ENCODE results near the gene TGM6. TPM values are rescaled to one million over a fixed set of nuclear protein-coding genes. Genes with fewer than 3 reads are reported as not detected.

The TGM6 gene
- polyA plus RNA-seq, 4 donors, result not detected

DNA sequence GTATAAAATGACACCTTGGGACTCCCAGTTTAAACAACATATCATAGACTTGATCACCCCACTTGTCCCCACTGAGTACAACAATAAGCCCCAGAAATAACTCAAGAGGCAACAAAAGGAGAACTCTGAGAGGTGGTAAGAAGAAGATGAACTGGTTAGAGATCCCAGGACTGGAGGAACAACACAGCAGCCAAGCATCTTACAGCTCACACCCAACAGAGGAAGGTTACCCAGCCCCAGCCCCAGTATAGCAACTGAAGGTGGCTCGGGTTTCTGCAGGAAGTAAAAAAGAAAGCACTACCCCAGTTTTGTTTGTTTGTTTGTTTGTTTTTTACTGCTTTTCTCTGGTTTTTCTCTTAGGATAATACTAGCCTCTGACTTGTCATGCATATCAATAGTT is 17.1 kb upstream of the TGM6 start:
- DNase-seq (ENCODE audit: low read depth in 4 of 4, low spot score in 3 of 4), result no peak

DNA sequence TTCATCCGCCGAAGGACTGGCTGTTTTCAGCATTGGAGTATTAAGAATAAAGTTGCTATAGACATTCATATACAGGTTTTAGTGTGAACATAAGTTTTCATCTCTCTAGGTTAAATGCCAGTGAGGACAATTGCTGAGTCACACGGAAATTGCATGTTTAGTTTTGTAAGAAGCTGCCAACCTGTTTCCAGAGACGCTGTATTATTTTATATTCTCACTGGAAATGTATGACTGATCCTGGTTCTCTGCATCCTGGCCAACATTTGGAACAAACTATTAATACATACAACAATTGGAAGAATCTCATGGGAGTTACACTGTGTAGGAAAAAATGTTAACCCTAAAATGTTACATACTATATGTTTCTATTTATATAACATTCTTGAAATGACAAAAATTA is 16.7 kb upstream of the TGM6 start:
- no peak for DNase-seq (ENCODE audit: low read depth in 4 of 4, low spot score in 3 of 4)

DNA sequence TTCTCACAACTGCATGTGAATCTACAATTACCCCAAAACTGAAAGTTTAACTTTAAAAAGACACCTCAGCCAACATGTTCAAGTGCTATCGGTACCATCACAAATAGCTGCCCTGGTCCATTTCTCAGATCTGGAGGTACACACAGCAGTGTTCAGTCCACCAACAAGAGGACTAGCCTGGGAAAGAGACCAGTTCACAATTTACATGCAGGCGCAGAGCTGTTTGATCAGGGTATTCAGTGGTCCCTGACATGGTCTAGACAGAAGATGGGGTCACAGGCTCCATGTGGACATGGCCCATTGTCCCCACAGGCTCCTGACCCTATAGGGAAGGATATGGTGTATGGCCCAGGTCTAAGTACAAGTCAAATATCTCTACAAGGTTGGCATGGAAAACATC is 15.6 kb upstream of the TGM6 start:
- DNase-seq (ENCODE audit: low read depth in 4 of 4, low spot score in 3 of 4), result no peak

DNA sequence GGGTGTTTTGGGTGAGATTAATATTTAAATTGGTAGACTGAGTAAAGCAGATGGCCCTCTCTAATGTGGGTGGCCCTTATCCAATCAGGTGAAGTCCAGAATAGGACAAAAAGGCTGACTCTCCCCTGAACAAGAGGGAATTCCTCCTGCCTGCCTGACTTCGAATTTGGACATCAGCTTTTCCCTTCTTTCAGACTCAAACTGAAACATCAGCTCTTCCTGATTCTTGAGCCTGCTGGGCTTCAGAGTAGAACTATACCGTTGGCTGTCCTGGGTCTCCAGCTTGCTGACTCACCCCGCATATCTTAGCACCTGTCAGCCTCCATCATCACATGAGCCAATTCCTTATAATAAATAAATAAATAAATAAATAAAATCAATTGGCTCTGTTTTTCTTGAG is 15.0 kb upstream of the TGM6 start:
- no peak for DNase-seq (ENCODE audit: low read depth in 4 of 4, low spot score in 3 of 4)

DNA sequence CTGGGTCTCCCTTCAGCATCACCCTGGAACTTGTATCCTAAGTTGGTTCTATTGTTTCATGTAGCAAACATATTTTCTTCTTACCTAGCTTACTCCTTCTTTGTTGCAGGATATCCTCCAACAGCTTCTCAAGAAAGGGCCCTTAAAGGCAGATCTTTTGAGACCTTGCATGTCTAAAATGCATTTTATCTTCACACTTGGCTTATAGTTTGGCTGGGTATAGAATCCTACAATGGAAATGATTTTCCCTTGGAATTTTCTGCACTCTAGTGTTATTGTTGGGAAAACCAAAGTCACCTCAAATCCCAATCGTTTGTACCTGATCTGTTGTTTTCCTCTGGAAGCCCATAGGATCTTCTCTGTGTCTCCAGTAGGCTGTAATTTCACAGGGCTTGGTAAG is 12.1 kb upstream of the TGM6 start:
- DNase-seq (ENCODE audit: low read depth in 4 of 4, low spot score in 3 of 4), result no peak

DNA sequence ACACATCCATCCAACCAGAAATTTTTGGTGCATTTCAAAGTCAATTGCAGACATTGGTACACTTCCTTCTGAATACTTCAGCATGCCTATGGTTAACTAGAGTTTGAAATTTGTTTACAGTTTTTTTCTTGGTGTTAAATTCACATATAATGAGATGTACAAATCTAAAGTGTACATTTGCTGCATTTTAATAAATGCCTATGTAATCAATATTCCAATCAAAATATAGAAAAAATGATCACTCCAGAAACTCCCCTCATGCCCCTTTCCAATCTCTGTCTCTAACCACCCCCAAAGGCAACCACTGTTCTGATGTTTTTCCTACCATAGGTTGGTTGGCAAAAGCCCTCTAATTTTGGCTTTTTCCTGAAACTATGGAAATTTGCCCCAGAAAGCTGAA is 7.6 kb upstream of the TGM6 start:
- DNase-seq (ENCODE audit: low read depth in 4 of 4, low spot score in 3 of 4), result no peak

DNA sequence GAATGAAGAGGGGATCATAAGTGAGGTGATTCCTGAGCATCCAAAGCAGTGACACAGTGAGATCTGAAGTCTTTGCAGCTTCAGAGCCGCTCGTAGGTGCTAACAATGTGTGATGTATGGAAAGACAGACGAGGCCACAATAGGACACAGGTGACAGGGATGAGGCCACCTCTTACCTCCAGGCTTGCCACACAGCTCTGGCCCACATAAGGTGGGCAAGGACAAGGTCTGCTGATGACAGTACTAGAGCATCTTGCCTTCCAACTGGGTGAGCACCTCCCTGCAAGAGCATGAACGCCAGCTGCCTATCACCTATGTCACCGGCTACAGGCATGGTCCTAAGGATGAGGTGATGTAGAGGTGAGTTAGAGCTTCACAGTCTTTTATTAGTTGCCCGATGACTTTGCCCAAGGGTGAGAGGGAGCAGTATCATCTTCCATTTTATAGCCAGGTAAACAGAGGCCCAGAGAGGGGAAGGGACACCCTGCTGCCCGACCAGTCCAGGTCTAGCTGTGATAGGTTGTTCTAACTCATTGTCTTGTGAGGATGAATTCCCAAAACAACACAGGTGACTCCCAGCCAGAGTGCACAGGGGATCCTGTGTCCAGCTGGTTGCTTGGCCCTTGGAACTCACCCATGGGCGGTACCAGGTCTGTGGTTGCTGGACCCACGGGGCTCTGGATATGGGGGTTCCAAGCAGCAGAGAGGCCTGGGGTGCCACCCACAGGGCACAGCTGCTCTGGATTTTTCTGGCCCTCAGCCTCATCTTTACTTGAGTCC is 6.2 kb upstream of the TGM6 start:
- DNase-seq (ENCODE audit: low read depth in 4 of 4, low spot score in 3 of 4), result no peak

DNA sequence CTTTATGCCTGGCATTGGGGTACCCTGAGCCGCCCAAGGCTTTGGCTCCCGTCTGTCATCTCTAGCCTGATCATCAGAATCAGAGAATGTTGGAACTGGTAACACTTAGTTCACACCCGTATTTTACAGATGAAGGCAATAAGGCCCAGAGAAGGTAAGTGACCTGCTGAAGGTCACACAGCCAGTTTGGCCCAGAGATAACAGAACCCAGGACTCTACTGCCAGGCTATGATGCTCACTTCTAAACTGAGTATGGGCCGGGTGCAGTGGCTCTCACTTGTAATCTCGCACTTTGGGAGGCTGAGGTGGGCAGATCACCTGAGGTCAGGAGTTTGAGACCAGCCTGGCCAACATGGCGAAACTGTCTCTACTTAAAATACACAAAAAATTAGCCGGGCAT is 1.8 kb upstream of the TGM6 start:
- DNase-seq (ENCODE audit: low read depth in 4 of 4, low spot score in 3 of 4), result no peak

DNA sequence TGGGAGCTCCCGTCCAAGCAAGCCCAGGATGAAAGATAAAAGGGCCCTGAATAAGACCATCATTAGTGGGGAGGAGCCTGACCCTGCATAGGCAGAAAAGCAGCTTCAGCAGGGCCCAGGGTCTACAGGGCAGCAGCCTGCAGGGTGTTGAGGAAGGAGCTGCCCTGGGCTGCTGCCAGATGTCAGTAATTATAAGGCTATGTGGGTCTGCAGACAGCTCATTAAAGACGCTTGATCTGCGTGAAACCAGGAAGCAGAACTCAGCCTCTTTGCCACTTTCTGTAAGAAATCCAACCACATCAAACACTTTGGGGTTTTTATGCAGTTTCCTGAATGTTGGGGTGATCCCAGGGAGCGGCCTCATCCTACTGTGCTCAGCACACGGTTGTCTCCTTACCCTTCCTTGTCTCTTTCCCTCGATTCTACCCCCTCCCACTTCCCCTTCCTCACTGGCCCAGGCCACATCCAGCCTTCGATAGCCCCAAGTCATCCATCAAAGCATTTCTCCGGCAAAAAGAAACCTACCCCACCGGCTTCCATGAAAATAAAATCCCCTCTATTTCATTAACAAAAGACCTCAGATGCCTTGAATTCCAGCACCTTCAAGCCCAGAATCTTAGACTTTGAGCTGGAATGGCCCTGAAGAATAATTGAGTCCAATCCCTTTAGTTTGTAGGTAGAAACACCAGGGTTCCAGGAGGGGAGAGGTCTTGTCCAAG is 1.0 kb upstream of the TGM6 start:
- no peak for DNase-seq (ENCODE audit: low read depth in 4 of 4, low spot score in 3 of 4)

DNA sequence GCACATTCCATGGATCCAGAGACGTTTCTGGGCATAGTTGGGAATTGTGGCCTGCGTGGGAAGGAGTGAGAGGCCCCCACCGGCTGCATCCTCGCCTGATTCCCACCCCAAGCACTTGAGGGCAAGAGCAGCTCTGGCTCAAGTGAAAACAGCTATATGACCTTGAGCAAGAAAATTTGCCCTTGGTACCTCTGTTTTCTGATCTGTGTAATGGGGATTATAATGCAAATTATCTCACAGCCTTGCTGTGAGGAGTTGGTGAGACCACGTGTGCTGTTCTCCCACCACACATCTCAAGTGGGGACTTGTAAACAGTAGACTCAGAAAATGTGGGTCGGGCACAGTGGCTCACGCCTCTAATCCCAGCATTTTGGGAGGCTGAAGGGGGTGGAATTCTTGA is 602 bp downstream of the TGM6 start:
- no peak for DNase-seq (ENCODE audit: low read depth in 4 of 4, low spot score in 3 of 4)

DNA sequence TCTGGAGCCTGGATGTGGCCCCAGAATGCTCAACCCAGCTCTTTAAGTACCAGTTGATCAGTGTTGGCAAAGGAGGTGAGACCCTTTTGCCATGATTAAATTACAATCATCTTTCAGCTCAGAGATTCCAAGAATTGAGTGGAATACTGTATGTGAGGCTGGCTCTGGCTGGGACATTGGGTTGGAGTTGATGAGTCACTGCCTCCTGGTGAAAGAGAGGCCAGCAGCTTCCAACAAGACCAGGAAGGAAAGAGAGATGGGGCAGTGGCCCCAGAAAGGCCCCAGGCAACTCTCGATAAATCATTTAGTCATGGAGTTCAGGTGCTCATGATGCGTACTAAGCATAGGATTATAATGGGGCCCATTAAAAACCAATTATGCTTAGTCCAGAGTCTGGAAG is 2.1 kb downstream of the TGM6 start:
- no peak for DNase-seq (ENCODE audit: low read depth in 4 of 4, low spot score in 3 of 4)

DNA sequence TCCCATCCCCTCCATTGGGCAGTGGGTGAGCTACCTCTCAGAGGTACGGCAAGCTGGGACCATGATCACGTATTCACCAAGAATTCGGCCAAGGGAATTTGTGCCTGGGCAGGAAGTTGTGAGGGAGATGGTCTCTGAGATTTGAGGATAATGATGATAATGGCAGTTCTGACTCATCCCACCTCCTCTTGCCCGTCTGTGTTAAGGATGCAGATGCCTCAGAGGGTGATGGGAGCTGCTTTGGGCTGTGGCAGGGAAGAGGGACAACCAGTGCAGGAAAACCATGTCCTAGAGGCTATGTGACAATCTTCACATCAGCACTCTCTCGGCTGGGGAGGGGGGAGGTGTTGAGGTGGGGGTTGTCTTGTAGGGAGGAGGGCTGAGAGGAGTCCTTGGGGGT is 4.3 kb downstream of the TGM6 start:
- DNase-seq (ENCODE audit: low read depth in 4 of 4, low spot score in 3 of 4), result no peak

DNA sequence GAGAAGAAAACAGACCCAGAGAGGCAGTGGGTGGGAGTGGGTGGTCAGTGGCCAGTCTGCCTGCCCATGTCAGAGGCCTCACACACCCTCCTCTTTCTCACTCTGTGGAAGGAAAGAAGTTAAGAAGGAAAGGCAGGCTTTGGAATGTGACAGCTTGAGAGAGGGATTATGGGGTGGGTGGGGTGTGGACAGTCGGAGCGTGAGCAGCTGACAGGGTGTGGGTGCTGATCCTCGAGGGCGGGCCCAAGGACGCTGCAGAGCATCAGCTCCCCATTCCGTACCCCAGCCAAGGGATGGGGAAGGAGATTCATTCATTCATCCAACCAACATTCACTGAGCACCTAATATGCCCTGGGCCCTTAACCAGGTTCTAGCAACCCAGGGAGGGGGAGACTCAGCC is 4.8 kb downstream of the TGM6 start:
- DNase-seq (ENCODE audit: low read depth in 4 of 4, low spot score in 3 of 4), result no peak

DNA sequence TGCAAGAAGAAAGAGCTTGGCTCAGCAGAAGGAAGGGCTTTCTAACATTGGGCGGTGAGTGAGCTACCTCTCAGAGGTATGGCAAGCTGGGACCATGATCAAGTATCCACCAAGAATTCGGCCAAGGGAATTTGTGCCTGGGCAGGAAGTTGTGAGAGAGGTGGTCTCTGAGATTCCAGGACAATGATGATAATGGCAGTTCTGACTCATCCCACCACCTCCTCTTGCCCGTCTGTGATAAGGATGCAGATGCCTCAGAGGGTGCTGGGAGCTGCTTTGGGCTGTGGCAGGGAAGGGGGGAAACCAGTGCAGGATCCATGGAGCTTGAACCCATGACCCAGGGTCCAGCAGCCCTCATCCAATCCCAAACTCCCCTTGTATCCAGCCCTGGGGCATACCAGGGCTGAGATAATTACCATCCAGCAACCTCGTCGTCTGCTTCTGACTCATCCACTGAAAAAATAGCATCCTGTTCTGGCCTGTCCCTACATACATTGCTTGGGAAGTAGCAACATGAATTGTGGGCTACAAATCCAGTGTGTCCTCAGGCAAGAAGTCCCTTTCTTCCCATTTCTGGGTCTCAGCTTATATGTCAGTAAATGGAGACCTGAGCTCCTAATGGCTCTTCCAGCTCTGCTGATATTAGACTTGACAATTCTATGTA is 5.9 kb downstream of the TGM6 start:
- no peak for DNase-seq (ENCODE audit: low read depth in 4 of 4, low spot score in 3 of 4)

DNA sequence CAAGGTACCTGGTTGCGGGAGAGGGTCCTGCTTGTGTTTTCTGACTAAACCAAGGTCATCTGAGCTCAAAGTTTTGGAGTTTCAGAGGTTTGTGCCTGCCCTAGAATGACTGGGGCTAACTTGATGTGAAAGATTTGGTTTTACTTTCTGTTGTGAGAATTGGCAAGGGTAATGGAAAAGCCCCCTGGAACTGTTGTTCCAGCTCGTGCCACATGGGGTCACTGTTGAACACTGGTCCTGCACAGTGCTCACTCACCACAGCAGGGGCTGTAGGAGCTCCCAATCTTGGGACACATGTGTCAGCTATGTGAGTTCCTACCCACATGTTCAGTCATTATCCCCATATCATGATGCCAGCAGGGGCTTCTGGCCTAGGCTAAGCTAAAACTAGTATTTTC is 6.5 kb downstream of the TGM6 start:
- DNase-seq (ENCODE audit: low read depth in 4 of 4, low spot score in 3 of 4), result no peak

DNA sequence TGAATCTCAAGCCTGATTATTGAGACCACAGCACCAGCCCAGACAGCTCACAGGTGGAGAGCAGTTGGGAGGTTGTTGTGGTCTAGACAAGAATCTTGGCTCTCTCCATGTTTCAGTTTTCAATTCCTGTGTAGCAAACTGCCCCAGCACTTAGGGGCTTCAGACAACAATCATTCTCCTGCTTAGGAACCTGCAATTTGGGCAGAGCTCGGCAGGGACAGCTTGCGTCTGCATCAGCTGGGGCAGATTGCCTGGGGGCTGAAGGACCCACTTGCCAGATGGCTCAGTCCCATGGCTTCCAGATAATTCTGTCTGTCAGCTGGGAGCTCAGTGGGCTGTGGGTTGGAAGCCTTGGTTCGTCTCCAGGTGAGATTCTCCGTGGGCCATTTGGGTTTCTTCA is 6.9 kb downstream of the TGM6 start:
- DNase-seq (ENCODE audit: low read depth in 4 of 4, low spot score in 3 of 4), result no peak

DNA sequence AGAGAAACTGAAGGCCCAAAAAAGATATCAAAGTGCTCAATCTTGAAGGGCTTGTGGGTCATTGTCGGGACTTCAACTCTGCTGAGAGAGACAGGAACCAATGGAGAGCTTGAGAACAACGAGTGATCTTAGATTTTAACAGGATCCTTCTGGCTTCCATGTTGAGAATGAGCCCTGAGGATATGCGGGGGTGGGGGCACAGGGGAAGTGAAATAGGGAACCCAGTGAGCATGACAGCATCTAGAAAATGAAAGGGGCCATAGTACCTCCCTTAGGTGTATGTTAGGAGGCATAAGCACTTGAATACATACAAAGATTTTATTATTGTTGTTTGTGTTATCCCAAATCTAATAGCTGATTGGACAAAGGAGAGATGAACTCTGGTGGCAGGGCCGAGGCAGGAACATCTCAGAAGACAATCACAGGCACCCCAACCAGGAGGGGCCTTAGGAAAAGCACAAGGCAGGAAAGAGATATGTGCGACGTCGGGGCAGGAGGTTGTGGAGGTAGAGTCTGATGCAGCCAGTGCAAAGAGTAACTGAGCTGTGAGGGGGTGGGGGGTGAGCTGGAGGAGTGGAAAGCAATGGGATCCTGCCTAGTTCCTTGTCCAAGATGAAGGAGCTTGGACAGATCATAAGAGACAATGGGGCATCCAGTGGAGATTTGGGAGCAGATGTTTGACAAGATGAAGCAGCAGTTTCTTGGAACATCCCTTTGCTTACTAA is 10.4 kb downstream of the TGM6 start:
- DNase-seq (ENCODE audit: low read depth in 4 of 4, low spot score in 3 of 4), result no peak

DNA sequence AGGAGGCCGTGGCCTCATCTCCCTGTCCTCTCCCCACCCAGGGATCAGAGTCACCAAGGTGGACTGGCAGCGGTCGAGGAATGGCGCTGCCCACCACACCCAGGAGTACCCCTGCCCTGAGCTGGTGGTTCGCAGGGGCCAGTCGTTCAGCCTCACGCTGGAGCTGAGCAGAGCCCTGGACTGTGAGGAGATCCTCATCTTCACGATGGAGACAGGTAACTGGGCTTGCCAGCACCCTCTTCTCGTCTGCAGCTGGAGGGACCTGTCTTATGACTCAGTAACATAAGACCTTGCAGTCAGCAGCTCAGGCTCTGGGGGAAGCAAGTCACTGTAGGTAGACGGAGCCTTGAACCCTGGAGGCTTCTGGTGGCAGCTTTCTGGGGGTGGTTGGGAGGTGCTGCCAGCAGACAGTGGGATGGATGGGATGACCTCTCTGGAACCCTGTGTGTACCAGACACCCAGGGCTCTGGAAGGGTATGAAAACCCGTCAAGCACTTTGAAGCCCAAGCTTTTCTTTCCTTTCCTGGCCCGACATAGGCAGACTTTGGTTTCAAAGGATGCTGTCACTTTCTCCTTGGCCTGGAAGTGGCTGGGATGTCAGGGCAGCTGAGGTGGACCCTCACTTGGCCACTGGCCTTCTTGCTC is 13.8 kb downstream of the TGM6 start:
- DNase-seq (ENCODE audit: low read depth in 4 of 4, low spot score in 3 of 4), result no peak

DNA sequence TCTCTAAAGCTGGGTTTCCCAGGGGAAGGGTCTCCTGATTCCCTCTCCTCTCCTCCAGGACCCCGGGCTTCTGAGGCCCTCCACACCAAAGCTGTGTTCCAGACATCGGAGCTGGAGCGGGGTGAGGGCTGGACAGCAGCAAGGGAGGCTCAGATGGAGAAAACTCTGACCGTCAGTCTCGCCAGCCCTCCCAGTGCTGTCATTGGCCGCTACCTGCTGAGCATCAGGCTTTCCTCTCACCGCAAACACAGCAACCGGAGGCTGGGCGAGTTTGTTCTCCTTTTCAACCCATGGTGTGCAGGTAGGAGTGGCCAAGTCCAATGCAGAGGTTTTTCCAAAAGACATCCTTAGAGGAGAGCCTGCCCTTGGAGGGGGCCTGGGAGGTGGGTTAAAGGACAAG is 14.4 kb downstream of the TGM6 start:
- no peak for DNase-seq (ENCODE audit: low read depth in 4 of 4, low spot score in 3 of 4)

DNA sequence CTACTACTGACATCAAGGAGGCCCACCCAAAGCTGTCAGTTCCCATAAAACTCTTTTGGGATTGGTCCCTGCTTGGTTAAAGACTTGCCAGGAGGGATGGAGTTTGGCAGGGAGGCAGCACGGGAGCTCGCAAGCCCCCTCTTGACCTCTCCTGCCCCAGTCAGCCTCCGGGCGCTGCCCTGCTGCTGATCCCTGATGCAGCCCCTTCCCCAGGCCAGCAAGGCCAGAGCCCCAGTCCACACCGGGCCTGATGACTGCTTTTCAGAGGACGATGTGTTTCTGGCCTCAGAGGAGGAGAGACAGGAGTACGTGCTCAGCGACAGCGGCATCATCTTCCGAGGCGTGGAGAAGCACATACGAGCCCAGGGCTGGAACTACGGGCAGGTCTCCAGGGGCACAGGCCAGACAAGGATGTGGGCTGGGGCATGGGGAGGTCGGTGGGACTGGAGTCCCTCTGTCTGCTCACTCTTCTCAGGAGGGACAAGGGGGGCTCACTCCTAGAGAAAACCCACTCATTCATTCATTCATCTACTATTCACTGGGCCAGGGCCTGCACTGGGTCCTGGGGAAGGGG is 15.6 kb downstream of the TGM6 start:
- no peak for DNase-seq (ENCODE audit: low read depth in 4 of 4, low spot score in 3 of 4)
